HG03175 (cell line): ENCODE data around the gene ZC2HC1C.
"Not testable (repeated sequence)": the region's sequence is repeated elsewhere in the genome, so short reads cannot be mapped to it uniquely, and the experiment has no call there.

Source experiments
- ATAC-seq: cut with Tn5 transposase; IDR thresholded peaks from one replicate; pipeline ENCODE4 v1.9.1; 2021; ENCODE audit warnings: mild to moderate bottlenecking, moderate library complexity; ENCODE audit not compliant: unreplicated experiment

The ZC2HC1C gene

GRCh38 chr14:75090353-75090752 lies 20.9 kb downstream of the ZC2HC1C start:
- no peak for ATAC-seq

DNA sequence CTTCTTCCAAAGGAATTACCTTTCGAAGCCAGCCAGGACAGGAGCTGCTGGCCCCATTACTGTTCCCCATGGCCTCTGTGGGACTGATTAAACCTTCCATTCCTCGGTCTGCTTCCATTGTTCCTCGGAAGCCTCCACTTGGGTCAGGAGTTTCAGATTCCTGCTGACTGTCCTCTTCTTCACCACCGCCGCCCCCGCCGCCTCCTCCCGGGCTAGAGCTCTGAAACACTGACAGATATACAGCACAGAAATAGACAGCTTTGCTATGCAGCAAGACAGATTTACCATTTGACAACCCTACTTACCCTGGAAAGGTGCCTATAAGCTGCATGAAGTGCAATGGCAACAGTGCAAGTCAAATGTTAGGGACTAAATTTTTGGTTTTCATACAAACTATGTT lies 21.8 kb downstream of the ZC2HC1C start:
- no peak for ATAC-seq

- ATAC-seq = no peak
Observed at GRCh38 chr14:75092698-75093097, 23.3 kb downstream of the ZC2HC1C start.

GRCh38 chr14:75094896-75095295 lies 25.5 kb downstream of the ZC2HC1C start:
- no peak for ATAC-seq

- no peak for ATAC-seq
Observed at GRCh38 chr14:75095690-75096089, 26.2 kb downstream of the ZC2HC1C start.

GRCh38 chr14:75096959-75097358 lies 27.5 kb downstream of the ZC2HC1C start:
- ATAC-seq = no peak

DNA sequence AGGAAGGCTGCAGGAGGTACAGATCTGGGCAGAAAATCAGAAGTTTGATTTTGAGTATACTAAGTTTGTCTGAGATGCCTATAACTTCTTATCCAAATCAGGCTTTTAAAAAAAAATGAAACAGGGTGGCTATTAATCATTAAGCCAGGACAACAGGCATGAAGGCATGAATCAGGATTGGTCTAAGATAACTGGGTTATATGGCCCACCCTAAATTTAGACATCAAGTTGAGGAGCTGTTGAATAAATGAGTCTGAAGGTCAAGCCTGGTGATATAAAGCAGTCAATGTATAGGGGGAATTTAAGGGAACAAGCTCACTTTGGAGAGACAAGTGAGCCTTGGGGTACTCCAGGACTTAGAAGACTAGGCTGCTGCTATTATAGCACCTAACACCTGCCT lies 28.8 kb downstream of the ZC2HC1C start:
- ATAC-seq = no peak

DNA sequence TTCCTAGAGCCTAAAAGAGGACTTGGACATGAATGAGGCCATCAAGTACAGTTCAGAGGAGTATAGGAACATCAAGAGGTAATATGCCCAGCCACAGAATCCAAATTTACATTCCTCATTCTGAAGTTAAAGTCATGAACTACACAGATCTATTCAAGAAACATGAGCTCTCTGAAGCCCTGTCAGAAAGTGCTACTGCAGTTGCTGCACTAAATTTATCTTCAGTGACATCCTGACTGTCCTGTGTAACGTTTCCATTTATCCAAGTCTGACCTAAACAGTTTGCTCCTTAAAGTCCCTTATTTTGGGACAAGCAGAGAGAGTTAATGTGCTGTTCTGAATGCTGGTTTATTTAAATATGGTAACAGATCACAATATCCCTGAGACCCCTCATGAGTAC lies 29.2 kb downstream of the ZC2HC1C start:
- no peak for ATAC-seq

DNA sequence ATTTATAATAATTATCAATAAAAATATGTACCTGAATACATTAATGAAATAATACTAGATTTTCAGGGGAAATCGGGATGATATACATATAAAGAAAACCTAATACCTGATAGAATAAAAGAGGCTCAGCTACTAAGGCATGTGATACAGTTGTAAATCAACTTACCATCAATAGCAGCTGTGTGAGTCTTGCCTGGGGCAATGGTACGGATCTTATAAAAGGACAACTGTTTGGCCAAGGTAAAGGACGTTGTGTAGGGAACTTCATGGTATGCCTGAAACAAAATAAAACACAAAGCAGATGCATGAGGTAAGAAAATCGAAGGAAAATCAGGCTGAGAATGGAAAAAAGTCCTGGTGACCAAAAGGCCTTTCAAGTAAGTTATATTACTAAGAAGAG lies 32.0 kb downstream of the ZC2HC1C start:
- no peak for ATAC-seq

GRCh38 chr14:75107186-75107585 lies 37.7 kb downstream of the ZC2HC1C start:
- ATAC-seq = no peak

DNA sequence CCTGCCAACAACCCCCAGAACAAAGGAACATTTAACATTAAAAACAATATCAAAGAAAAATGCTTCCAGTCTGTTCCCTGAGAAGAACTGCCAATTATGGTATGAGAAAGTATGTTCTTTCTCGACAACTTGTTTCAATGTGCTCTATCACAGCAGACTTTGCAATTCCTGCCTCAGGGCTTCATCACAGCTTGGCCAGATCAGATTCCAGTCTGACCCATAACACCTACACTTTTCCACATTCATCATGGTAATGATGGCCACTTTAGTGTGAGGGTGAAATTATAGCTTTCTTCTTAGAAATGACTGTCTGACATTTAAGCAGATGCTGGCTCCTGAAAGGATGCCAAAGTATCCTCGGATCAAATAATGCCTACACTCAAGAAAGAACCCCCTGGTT lies 40.4 kb downstream of the ZC2HC1C start:
- no peak for ATAC-seq

- no peak for ATAC-seq
Observed at GRCh38 chr14:75113932-75114539, 44.6 kb downstream of the ZC2HC1C start.

DNA sequence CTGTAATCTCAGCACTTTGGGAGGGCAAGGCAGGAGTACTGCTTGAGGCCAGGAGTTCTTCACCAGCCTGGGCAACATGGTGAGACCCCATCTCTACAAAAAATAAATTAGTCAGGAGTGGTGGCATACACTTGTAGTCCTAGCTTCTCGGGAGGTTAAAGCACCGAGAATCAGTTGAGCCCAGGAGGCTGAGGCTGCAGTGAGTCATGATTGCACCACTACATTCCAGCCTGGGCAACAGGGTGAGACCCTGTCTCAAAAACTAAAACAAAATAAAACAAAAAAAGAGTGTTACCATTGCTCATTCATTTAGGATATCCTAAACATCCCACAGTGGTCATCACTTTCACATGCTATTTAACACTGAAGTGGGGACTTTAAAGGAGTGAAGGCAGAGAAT lies 49.6 kb downstream of the ZC2HC1C start:
- no peak for ATAC-seq

DNA sequence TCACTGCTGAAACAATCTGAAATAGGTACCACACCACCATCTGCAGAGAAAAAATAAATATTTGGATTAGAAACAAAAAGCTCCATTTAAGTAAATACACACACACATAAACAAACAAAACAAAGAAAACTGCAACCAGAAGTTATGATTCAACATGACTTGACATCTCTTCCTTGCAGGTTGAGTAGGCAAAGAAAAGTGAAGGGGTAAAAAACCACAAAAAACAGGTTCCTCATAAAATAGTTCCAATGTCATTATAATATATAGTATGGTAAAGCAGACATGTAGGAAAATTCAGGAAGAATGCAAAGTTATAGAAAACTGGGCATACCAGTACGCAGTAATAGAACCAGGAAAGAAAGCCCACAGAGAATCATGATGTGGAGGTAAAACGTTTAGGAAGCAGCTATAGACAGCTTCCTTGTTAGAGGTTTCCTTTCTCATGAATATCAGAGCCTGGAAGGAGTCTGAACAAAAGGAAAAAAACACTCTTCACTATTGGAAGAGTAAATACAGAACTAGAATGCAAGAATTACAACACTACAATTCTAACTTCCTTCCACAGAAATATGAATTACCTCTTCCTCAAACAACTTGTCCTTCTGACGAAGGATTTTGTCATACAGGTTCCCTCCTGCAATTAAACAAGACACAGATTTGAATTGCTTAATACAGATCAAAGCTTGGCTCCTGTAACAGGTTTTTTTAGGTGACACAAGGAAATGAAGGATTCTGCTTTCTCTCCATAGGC lies 51.3 kb downstream of the ZC2HC1C start:
- no peak for ATAC-seq

- no peak for ATAC-seq
Observed at GRCh38 chr14:75121552-75121951, 52.1 kb downstream of the ZC2HC1C start.

DNA sequence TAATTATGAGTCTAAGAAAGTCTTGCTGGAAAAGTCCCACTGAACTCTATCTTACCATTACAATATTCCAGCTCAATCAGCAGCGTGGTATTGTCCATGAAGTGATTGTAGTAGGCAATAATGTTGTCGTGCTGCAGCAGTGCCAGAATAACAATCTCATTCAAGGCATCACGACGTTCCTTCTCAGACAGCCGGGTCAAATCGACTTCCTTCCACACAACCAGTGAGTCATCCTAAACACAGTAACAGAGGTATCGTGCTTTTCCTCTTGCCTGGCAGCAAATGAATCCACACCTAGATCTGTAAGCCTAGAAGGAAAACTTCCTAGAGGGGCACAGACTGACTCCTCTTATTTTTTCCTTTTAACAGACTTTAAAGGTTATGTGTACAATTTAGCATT lies 54.5 kb downstream of the ZC2HC1C start:
- no peak for ATAC-seq

DNA sequence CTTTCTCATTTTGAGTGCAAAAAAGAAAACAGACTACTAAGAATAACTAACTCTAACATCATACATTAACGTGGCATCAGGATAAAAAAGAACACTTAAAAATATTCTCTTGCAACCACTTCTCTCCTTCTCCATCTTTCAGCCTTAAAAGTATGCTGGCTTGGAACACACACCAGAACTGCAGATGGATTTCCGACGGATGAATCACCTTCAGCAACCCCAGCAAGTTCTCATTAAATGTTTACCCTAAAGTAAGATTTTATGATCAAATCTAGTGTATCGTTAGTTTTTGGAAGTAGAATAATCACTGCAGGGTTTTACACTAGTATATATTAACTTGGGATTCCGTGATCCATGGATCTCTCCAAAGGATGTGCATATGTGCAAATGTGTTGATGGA lies 56.2 kb downstream of the ZC2HC1C start:
- no peak for ATAC-seq

GRCh38 chr14:75126121-75126544 lies 56.7 kb downstream of the ZC2HC1C start:
- no peak for ATAC-seq

- ATAC-seq = peak; percentile 86
Observed at GRCh38 chr14:75126679-75127473, 57.4 kb downstream of the ZC2HC1C start, which contains the start of gene NEK9. Gene NEK9, minus strand, starts transcription at chr14:75127048. Its CDS starts 127 bp downstream, at chr14:75126921.

DNA sequence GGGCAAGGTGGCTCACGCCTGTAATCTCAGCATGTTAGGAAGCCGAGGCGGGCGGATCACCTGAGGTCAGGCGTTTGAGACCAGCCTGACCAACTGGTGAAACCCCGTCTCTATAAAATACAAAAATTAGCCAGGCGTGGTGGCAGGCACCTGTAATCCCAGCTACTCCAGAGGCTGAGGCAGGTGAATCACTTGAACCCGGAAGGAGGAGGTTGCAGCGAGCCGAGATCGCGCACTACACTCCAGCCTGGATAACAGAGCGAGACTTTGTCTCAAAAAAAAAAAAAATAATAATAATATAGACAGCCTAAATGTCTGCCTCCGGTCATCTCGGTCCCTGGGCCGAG lies 58.0 kb downstream of the ZC2HC1C start:
- ATAC-seq = not testable (repeated sequence)

DNA sequence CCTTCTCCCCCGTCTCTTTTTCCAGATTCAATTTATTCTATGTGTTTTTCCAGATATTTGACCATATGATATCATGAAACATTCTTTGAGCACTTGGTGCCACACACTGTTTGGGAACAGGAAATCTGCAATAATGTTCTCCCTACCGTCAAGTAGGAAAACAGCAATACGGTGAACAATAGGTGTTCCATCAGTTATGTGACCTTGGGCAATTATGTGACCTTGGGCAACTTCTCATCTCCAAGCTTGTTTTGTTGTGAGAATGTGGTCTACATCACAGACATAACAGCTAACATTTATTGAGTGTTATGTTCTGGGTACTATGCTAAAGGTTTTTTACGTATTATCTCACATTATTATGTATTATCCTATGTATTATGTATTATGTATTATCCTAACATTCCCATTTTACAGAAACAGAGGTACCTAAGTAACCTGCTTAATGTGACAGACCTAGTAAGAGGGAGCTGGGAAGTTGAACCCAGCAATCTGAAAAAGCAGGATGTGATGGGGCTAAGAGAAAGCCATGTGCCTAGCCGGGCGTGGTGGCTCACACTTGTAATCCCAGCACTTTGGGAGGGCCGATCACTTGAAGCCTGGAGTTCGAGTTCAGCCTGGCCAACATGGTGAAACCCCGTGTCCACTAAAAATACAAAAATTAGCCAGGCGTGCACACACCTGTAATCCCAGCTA lies 58.6 kb downstream of the ZC2HC1C start:
- ATAC-seq = no peak
